IMR-90 (cell line): ENCODE results near the gene BAZ2B. TPM values are rescaled to one million over a fixed set of nuclear protein-coding genes. Genes with fewer than 3 reads are reported as not detected.
"Not testable (repeated sequence)": the region's sequence is repeated elsewhere in the genome, so short reads cannot be mapped to it uniquely, and the experiment has no call there.

Source experiments
- ATAC-seq: fragments of 200-7000 bp; cut with Tn5 transposase; 2 replicates; pipeline ENCODE4 v1.9.1; 2020; ENCODE audit warnings: low read depth, mild to moderate bottlenecking, moderate library complexity
- BruUV-seq: library from RNA; stranded (reverse); fragments of 400-500 nt; replicated peaks from 2 replicates; lab custom pipeline; 2021; lab: Mats Ljungman, UMichigan
- CTCF ChIA-PET: fragments of 300-600 bp; formaldehyde crosslinking; extraction: SDS; loops from one replicate; lab custom pipeline; 2021; ENCODE audit warnings: antibody characterized with exemption; lab: Yijun Ruan, JAX
- POLR2A ChIA-PET: fragments of 300-600 bp; sonication (Branson Sonifier 250); formaldehyde crosslinking; loops from one replicate; lab custom pipeline; 2022; ENCODE audit warnings: antibody characterized with exemption; ENCODE audit not compliant: unreplicated experiment; lab: Charles Lee
- DNase-seq: peaks from one replicate; pipeline ENCODE4 v3.0.0; 2013
- H2AFZ ChIP-seq: replicated peaks from 2 replicates; pipeline ENCODE3; 2013; ENCODE audit warnings: low read length, mild to moderate bottlenecking; ENCODE audit not compliant: poor library complexity
- H2AK5ac ChIP-seq: 2 replicates; pipeline ENCODE4 v1.6.1; 2013; ENCODE audit warnings: low read depth, low read length, inconsistent platforms
- H2AK9ac ChIP-seq: replicated peaks from 2 replicates; pipeline ENCODE3; 2013; ENCODE audit warnings: mild to moderate bottlenecking, low read depth, low read length, moderate library complexity; ENCODE audit not compliant: poor library complexity
- H2BK120ac ChIP-seq: 2 replicates; pipeline ENCODE4 v1.6.1; 2013; ENCODE audit warnings: low read depth, low read length, inconsistent platforms
- H2BK15ac ChIP-seq: 3 replicates; pipeline ENCODE4 v1.6.1; 2013; ENCODE audit warnings: low read depth, low read length, inconsistent platforms
- H2BK20ac ChIP-seq: 2 replicates; pipeline ENCODE4 v1.6.1; 2013; ENCODE audit warnings: low read depth, mild to moderate bottlenecking, inconsistent platforms, low read length, moderate library complexity
- H2BK5ac ChIP-seq: 2 replicates; pipeline ENCODE4 v1.6.1; 2013; ENCODE audit warnings: mild to moderate bottlenecking, low read depth, low read length, inconsistent platforms; ENCODE audit not compliant: poor library complexity, severe bottlenecking
- H3K14ac ChIP-seq: replicated peaks from 2 replicates; pipeline ENCODE4 v1.6.1; 2013; ENCODE audit warnings: low read depth, low read length, inconsistent platforms
- H3K18ac ChIP-seq: 2 replicates; pipeline ENCODE4 v1.6.1; 2013; ENCODE audit warnings: low read depth, low read length, control low read depth
- H3K23ac ChIP-seq: 2 replicates; pipeline ENCODE4 v1.6.1; 2013; ENCODE audit warnings: low read depth, low read length, inconsistent platforms
- H3K27ac ChIP-seq: 2 replicates; pipeline ENCODE4 v1.5.1; 2013; ENCODE audit warnings: mild to moderate bottlenecking, control low read depth, low read length; ENCODE audit not compliant: insufficient read depth
- H3K27me3 ChIP-seq: 2 replicates; pipeline ENCODE4 v1.6.1; 2013; ENCODE audit warnings: low read length; ENCODE audit not compliant: control insufficient read depth, insufficient read depth
- H3K36me3 ChIP-seq: 2 replicates; pipeline ENCODE4 v1.6.1; 2013; ENCODE audit warnings: low read length, mixed read lengths; ENCODE audit not compliant: control insufficient read depth, insufficient read depth
- H3K4ac ChIP-seq: 2 replicates; pipeline ENCODE4 v1.6.1; 2013; ENCODE audit warnings: low read depth, low read length, inconsistent platforms
- H3K4me1 ChIP-seq: 2 replicates; pipeline ENCODE4 v1.6.1; 2013; ENCODE audit warnings: low read length, mixed read lengths; ENCODE audit not compliant: control insufficient read depth, insufficient read depth
- H3K4me2 ChIP-seq: 2 replicates; pipeline ENCODE4 v1.6.1; 2013; ENCODE audit warnings: low read depth, mild to moderate bottlenecking, control low read depth, low read length, moderate library complexity
- H3K4me3 ChIP-seq: 2 replicates; pipeline ENCODE4 v1.5.1; 2013; ENCODE audit warnings: low read depth, mild to moderate bottlenecking, control low read depth, low read length, moderate library complexity; ENCODE audit not compliant: insufficient read depth
- H3K56ac ChIP-seq: 2 replicates; pipeline ENCODE4 v1.6.1; 2013; ENCODE audit warnings: low read length, inconsistent platforms; ENCODE audit not compliant: insufficient read depth; ENCODE audit errors: extremely low read depth
- H3K79me1 ChIP-seq, 2 experiments: 2 replicates each; pipeline ENCODE4 v1.6.1; 2013; ENCODE audit warnings: low read length in 2 of 2, inconsistent platforms in 1 of 2, low read depth in 1 of 2
- H3K9ac ChIP-seq: 2 replicates; pipeline ENCODE4 v1.6.1; 2013; ENCODE audit warnings: low read depth, low read length, control low read depth
- H3K9me1 ChIP-seq: 2 replicates; pipeline ENCODE4 v1.6.1; 2013; ENCODE audit warnings: low read length, inconsistent platforms; ENCODE audit not compliant: insufficient read depth
- H3K9me3 ChIP-seq: 2 replicates; pipeline ENCODE4 v1.6.1; 2013; ENCODE audit warnings: low read length; ENCODE audit not compliant: control insufficient read depth, insufficient read depth
- H4K20me1 ChIP-seq: 2 replicates; pipeline ENCODE4 v1.6.1; 2013; ENCODE audit warnings: low read length, inconsistent platforms; ENCODE audit not compliant: insufficient read depth
- H4K5ac ChIP-seq: 2 replicates; pipeline ENCODE4 v1.6.1; 2013; ENCODE audit warnings: mild to moderate bottlenecking, low read depth, low read length, control low read depth
- H4K8ac ChIP-seq, 2 experiments: 2 replicates each; pipeline ENCODE4 v1.6.1; 2013; ENCODE audit warnings: low read depth in 2 of 2, low read length in 2 of 2, control low read depth in 1 of 2, inconsistent platforms in 1 of 2
- H4K91ac ChIP-seq: 2 replicates; pipeline ENCODE4 v1.6.1; 2013; ENCODE audit warnings: low read depth, low read length, inconsistent platforms; ENCODE audit not compliant: insufficient read depth
- WGBS, 2 experiments: methylation state at CpG; one replicate each; pipeline versions ENCODE4 v1.1.5 to v1.1.7; 2013; ENCODE audit warnings: missing lambda C conversion rate in 2 of 2; ENCODE audit not compliant: insufficient read length in 1 of 2; ENCODE audit errors: extremely low coverage in 2 of 2; 5-methylcytosine and 5-hydroxymethylcytosine counted together
- dilution Hi-C: fragments of 300-500 bp; cut with HindIII; formaldehyde crosslinking; loops from one replicate; pipeline ENCODE4 v1.14.3; 2018; ENCODE audit warnings: low sequenced_read_pairs; ENCODE audit not compliant: unreplicated experiment
- in situ Hi-C: fragments of 300-500 bp; cut with MboI; formaldehyde crosslinking; loops from 3 replicates; pipeline ENCODE4 v1.14.3; 2019; ENCODE audit warnings: low sequenced_read_pairs, inconsistent platforms, mixed read lengths
- intact Hi-C: fragments of 100-400 bp; cut with micrococcal nuclease; formaldehyde crosslinking; loops from 2 replicates; pipeline ENCODE4 v1.10.0; 2022
- polyA plus RNA-seq, 3 experiments: library from polyadenylated mRNA; depleted of rRNA; stranded (reverse); fragments of >200 nt; gene quantifications; 2 replicates each; pipeline ENCODE4 v1.2.3, GENCODE V29; 2012; ENCODE audit warnings: low replicate concordance in 1 of 3
- total RNA-seq: library from RNA; depleted of rRNA; stranded (reverse); fragments of >200 nt; gene quantifications from 2 replicates; pipeline ENCODE4 v1.2.3, GENCODE V29; 2012

BAZ2B gene
- total and polyA plus RNA-seq, 2 of the 4 experiments (the other 2 are of a cell fraction) = 8.9 to 42.1 TPM

GRCh38 chr2:159625628-159626027 is 9.3 kb upstream of the BAZ2B start:
- H2BK120ac ChIP-seq, H4K91ac ChIP-seq, intact Hi-C loops, dilution Hi-C loops, H3K4me2 ChIP-seq, H3K23ac ChIP-seq, H3K4me3 ChIP-seq, DNase-seq, ATAC-seq, H3K56ac ChIP-seq, BruUV-seq, in situ Hi-C loops, H2AFZ ChIP-seq, H3K9me3 ChIP-seq, H2BK15ac ChIP-seq, H3K14ac ChIP-seq, POLR2A ChIA-PET, H3K27me3 ChIP-seq, H3K9me1 ChIP-seq, H2AK9ac ChIP-seq, H4K8ac ChIP-seq, H3K4me1 ChIP-seq, H3K9ac ChIP-seq, H4K20me1 ChIP-seq, CTCF ChIA-PET, H4K5ac ChIP-seq, H3K36me3 ChIP-seq, H3K18ac ChIP-seq, H2BK20ac ChIP-seq, H2AK5ac ChIP-seq, H2BK5ac ChIP-seq, H3K79me1 ChIP-seq, H3K4ac ChIP-seq, H3K27ac ChIP-seq: not testable (repeated sequence)
- no CpG with 5 or more reads among the region's 2 CpGs for WGBS, 2 experiments
